ENCODE data around the gene NOX4.
"Not testable (repeated sequence)": the region's sequence is repeated elsewhere in the genome, so short reads cannot be mapped to it uniquely, and the experiment has no call there.

The NOX4 gene

DNA sequence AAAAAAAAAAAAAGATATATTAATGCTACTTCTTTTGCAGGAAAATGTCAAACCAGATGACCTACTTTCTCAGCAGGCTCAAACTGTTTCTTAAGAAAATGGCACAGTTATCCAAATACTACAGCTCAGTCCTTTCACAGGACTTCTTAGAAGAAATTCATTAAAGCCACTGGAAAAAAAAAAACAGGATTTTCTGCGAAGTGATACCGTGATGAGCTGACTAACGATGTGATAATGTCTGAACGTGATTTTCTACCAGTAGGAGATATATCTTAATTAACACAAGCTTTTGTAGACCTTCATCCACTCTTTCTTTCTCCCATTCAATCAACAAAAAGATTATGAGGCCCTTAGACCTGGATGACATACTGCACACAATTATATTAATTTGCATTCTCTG, 132.4 kb downstream of the NOX4 start:
- no peak for DNase-seq (ENCODE audit: extremely low spot score)
- CTCF ChIA-PET = no interaction called here
- TF ChIP-seq, protein P1, sequence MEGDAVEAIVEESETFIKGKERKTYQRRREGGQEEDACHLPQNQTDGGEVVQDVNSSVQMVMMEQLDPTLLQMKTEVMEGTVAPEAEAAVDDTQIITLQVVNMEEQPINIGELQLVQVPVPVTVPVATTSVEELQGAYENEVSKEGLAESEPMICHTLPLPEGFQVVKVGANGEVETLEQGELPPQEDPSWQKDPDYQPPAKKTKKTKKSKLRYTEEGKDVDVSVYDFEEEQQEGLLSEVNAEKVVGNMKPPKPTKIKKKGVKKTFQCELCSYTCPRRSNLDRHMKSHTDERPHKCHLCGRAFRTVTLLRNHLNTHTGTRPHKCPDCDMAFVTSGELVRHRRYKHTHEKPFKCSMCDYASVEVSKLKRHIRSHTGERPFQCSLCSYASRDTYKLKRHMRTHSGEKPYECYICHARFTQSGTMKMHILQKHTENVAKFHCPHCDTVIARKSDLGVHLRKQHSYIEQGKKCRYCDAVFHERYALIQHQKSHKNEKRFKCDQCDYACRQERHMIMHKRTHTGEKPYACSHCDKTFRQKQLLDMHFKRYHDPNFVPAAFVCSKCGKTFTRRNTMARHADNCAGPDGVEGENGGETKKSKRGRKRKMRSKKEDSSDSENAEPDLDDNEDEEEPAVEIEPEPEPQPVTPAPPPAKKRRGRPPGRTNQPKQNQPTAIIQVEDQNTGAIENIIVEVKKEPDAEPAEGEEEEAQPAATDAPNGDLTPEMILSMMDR (IDR thresholded peaks at IDR 0.05; ENCODE audit: control extremely low read depth, extremely low read depth, low read depth, missing control alignments) = no peak

DNA sequence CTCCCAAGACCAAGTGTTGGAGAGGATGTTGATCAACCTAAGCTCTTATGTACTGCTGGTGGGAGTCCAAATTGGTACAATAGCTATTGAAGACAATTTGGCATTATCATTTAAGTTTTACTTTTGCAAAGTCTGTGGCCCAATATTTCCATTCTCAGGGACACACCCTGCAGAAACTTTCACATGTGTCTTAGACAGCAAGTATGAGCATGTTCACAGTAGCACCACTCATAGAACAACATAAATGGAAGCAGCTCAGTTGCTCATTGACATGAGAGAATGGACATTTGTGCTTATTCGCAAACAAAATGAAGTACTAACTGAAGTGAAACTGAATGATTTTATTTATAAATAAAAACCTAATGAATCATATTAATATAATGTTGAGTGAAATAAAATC, 135.5 kb downstream of the NOX4 start:
- DNase-seq (ENCODE audit: extremely low spot score) = no peak
- ChIA-PET CTCF (no interaction called here), POLR2A (no interaction called here)
- TF ChIP-seq, protein P1 (IDR thresholded peaks at IDR 0.05; ENCODE audit: control extremely low read depth, extremely low read depth, low read depth, missing control alignments) = no peak

More for the DNA sequence above, 132.4 kb downstream of the NOX4 start:
- POLR2A ChIA-PET = no interaction called here

DNA sequence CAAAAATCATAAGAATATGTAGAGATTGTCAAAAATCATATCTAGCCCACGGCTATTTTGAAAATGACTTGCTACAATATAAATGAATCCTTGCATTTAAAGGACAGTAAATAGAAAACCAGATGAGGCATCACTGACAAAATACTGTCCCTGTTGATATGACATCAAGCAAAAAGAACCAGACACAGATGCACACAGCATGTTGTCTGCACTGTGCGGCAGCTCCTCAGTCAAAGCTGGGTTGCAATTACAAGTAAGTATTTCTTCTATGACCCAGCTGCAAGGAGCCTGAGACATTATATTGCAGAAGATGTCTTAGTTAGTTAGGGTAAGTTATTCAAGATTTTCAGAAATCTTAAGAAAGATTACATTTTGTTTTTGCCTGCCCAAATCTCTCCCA, 136.7 kb downstream of the NOX4 start:
- DNase-seq (ENCODE audit: extremely low spot score); CTCF ChIA-PET; POLR2A ChIA-PET: not testable (repeated sequence)

DNA sequence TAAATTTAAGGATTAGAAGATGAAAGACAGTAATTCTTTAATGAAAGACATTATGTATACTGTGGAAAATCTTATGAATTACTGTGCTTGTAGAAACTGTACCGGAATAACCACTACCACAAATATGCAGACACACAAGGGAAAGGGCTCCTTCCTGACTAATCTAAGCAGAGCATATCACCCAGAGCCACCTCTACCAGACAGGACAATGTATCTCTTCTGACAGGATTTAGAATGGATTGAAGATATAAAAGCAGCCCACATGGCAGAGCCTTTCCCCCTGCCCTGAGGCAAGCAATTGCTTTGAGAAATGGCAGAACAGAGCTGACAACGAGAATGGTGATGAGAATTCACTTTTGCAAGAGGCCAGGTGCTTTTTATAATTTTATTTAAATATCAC, 144.1 kb downstream of the NOX4 start:
- ChIA-PET POLR2A (no interaction called here), CTCF (no interaction called here)
- no peak for DNase-seq (ENCODE audit: extremely low spot score)
- TF ChIP-seq, protein P1 (IDR thresholded peaks at IDR 0.05; ENCODE audit: control extremely low read depth, extremely low read depth, low read depth, missing control alignments) = no peak

DNA sequence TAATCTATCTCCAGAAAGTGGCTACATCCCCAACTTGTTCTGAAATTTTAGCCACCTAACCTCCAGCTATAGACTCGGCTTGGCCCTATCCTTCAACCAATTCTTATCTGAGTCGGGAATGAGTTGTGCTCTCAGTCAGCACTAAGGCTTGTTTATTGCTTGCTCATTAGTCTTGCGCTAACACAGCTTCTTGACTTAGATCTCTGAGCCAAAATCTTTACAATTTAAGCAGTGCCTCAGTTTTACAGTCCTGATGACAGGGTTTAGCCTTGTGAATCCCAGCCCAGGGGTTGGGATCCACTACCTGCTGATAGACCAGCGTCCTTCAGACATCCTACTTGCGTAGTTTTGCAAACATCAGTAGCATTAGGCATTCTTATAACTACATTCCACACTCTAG, 144.6 kb downstream of the NOX4 start:
- TF ChIP-seq, protein P1 (IDR thresholded peaks at IDR 0.05; ENCODE audit: control extremely low read depth, extremely low read depth, low read depth, missing control alignments) = no peak
- POLR2A ChIA-PET = no interaction called here
- DNase-seq (ENCODE audit: extremely low spot score) = no peak
- CTCF ChIA-PET = no interaction called here

DNA sequence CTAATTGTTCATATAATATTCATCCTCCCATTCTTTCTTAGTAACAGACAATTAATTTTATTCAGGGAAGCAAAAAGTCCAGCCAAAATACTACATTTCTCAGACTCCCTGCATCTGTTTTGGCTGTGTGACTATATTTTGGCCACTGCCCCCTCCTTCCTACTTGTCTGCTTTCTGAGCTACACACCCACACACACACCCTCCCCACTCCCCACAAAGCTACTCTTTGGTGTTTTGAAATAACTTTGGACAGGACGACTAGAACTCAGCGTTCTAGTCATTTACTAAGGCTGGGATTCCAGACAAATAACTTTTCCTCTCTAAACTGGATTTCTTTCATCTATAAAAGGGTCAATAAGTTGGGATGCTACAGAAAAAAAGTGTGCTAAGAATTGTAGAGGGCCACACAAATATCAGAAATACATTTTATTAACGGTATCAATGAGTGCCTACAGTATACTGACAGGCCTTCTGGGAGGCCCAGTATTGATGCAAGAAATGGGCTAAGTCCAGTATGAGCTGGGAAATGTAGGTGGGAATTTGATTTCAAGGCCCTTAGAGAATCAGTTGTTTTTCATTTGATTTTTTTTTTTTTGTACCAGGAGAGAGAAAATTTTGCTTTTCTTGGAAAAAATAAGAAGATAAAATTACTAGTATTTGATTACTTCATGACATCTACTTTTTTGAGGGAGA, 148.1 kb downstream of the NOX4 start:
- DNase-seq (ENCODE audit: extremely low spot score); CTCF ChIA-PET; POLR2A ChIA-PET: not testable (repeated sequence)

DNA sequence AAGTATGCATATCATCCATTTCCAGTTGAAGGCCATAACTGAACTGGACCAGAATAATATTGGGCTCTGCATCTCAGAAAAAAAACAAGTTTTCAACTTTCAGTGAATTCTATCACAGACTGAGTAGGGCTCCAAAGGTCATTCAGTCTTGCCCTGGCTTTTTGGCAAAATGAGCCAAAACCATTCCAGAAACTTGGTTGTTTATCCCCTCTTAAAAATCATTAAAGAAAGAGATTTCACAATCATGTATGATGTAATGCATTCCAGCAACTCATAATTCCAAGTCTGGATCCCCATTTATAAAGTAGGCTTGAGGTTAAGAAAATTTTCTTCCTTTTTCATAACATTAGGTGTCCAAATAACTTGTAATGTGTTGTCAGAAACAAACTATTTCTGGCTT, 150.7 kb downstream of the NOX4 start:
- POLR2A ChIA-PET; CTCF ChIA-PET; DNase-seq (ENCODE audit: extremely low spot score): not testable (repeated sequence)

DNA sequence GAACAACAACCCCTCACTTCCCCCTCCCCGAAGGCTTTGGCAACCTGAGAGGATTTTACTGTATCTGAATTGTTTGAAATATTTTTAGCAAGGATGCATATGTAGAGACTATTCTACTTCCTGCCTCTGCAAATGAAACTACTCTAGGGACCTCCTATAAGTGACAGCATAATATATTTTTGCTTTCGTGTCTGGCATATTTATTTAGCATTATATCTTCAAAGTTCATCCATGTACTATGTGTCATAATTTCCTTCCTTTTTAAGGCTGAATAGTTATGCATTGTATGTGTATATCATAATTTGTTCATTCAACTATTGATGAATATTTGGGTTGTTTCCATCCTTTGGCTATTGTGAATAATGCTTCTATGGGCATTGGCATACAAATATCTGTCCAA, 153.1 kb downstream of the NOX4 start:
- DNase-seq (ENCODE audit: extremely low spot score); CTCF ChIA-PET; POLR2A ChIA-PET: not testable (repeated sequence)

DNA sequence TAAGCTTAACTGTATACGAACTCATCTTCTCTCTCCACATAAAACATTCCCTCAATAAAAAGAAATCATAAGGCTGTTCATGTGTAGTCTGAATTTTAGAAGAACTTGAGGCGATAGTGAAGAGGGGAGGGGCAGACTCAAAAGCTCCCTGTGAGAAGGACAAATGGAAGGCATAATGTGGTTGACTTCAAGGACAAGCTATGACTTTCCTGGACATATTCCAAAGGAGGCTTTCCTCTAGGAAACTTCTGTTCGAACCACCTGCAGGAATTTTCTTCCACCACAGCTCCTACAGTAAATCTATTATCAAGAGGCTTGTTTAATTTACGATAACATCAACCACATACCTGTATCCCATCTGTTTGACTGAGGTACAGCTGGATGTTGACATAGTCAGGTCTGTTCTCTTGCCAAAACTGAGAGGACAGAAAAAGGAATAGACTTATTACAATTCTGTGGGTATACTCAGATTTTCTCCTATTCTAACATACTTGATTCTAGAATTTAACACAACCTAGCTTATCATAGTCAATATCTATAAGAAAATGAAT, 154.0 kb downstream of the NOX4 start:
- CTCF ChIA-PET; POLR2A ChIA-PET; DNase-seq (ENCODE audit: extremely low spot score): not testable (repeated sequence)

DNA sequence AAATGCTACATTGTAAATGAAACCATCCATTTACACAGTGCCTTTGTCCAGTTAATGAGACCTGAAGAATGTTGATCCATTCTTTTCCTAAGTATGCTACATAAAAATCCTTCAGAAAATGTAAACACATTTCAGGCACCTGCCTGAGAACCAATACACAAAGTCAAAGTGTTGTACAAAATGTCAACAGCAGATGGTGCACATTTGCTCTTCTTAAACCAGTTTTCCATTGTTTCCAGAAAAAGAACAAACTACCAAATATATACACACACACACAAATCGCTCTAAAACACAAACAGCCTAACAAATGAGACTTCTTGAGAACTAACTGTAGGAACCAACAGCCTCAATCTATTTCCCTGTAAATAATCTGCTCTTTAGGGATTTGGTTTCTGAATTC, 157.5 kb downstream of the NOX4 start:
- CTCF ChIA-PET; DNase-seq (ENCODE audit: extremely low spot score); POLR2A ChIA-PET: not testable (repeated sequence)

DNA sequence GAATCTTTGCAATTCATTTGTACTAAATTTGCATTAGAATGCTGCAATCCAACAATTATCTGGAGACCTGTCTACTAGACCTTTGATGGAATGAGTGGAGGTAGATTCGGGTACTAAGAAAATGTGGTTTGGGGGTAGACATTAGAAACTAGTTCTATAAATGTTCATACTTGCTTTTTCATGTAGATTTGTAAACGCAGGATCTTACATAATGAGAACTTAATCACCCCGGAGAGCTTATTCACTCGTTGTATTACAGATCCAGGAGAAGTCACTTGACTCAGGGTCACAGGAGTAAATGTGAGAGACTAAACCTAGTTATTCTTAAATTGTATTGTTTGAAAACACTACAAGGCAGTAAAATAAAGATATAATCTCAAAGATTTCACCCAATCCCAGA, 159.2 kb downstream of the NOX4 start:
- POLR2A ChIA-PET; CTCF ChIA-PET; DNase-seq (ENCODE audit: extremely low spot score): not testable (repeated sequence)
